ENCODE results near the gene MRPL30. TPM values are rescaled to one million over a fixed set of nuclear protein-coding genes. Genes with fewer than 3 reads are reported as not detected.

MRPL30 gene
- total RNA-seq, 6 experiments from 2014 or later, result 13.3 to 28.2 (median 14.2) TPM

DNA sequence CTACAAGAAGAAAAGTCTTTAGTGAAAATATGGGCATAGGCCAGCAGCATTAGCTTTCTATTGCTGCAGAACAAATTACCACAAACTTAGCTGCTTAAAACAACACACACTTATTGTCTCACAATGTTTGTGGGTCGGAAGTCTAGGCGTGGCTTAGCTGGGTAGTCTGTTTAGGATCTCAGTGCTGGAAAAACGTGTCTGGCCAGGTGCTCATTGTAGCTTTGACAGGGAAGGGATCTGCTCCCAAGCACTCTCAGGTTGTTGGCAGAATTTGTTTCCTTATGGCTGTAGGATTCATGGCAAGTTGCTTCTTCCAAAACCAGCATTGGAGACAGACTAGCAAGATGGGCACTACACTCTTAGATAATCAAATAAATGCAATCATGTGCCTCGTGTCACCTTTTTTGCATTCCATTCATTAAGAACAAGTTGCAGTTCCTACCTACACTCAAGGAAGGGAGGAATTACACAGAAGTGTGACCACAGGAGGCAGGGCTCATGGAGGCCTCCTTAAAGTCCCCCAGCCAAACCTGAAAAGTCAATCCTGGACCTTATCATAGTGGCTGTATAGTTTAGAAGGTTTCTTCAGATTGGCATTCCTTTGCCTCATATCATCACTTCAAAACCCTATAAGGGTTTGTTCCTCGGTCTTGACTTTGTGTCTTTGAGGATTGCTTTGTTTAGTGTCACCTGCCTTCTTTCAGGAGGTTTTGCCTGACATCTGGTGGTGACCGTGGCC, 17.3 kb downstream of the MRPL30 start:
- intact Hi-C loops (cut with DNase I), result no loop called here
- Histone ChIP-seq H3K27me3 (no peaks in the 10 kb centered on the region), H3K27ac (no peak overlapping the region), H3K4me3 (no peak overlapping the region), H3K4me1 (no peaks in the 10 kb centered on the region), H3K36me3 (peaks cover 0 to 34% (median 18%) of the 10 kb centered on the region in 4 donors), H3K9me3 (no peaks in the 10 kb centered on the region)
- 89% methylated on average over 3 of the region's 6 CpGs for WGBS (ENCODE audit: insufficient coverage, low coverage, low lambda C conversion rate, missing lambda C conversion rate)
- ATAC-seq, result no peak
- no peak for DNase-seq
- TF ChIP-seq, protein P1, sequence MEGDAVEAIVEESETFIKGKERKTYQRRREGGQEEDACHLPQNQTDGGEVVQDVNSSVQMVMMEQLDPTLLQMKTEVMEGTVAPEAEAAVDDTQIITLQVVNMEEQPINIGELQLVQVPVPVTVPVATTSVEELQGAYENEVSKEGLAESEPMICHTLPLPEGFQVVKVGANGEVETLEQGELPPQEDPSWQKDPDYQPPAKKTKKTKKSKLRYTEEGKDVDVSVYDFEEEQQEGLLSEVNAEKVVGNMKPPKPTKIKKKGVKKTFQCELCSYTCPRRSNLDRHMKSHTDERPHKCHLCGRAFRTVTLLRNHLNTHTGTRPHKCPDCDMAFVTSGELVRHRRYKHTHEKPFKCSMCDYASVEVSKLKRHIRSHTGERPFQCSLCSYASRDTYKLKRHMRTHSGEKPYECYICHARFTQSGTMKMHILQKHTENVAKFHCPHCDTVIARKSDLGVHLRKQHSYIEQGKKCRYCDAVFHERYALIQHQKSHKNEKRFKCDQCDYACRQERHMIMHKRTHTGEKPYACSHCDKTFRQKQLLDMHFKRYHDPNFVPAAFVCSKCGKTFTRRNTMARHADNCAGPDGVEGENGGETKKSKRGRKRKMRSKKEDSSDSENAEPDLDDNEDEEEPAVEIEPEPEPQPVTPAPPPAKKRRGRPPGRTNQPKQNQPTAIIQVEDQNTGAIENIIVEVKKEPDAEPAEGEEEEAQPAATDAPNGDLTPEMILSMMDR (IDR thresholded peaks at IDR 0.05), result no peak
- no peak for TF ChIP-seq POLR2A (IDR thresholded peaks at IDR 0.05)

DNA sequence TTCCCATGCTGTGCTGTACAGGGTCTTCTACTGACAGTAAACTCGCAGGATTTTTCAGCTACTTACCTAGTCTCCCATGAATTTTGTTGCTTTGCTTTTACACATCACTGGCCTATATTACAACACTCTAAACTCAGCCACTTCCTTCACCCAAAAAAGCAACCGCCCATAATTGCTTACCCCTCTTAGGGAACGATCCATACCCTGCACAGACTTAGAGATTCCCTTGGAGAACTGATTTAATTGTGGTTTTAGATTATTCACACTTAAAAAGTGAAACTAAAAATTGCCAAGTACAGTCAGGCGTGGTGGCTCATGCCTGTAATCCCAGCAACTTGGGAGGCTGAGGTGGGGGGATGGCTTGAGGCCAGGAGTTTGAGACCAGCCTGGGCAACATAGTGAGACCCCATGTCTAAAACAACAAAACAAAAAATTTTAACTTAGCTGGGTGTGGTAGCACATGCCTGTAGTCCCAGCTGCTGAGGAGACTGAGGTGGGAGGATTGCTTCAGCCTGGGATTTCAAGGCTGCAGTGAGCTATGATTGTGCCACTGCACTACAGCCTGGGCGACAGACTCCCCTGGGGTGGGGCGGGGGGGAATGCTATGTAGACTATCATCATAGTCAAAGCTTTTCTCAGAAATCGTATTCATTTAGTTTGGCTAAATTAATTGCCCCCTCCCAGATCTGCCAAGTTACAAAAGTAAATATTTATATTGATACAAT, 19.3 kb downstream of the MRPL30 start:
- intact Hi-C loops (cut with DNase I), result no loop called here
- TF ChIP-seq POLR2A (IDR thresholded peaks at IDR 0.05), result no peak
- TF ChIP-seq, protein P1 (IDR thresholded peaks at IDR 0.05), result no peak
- no peaks in the 10 kb centered on the region for H3K4me1 ChIP-seq
- no peak for ATAC-seq
- no peak for DNase-seq
- H3K4me3 ChIP-seq, result no peak overlapping the region
- no peaks in the 10 kb centered on the region for H3K9me3 ChIP-seq
- WGBS (ENCODE audit: insufficient coverage, low coverage, low lambda C conversion rate, missing lambda C conversion rate), result 70% methylated on average over 7 of the region's 7 CpGs
- H3K27me3 ChIP-seq, result no peaks in the 10 kb centered on the region
- peaks cover 0 to 28% (median 11%) of the 10 kb centered on the region in 4 donors for H3K36me3 ChIP-seq
- no peak overlapping the region for H3K27ac ChIP-seq

DNA sequence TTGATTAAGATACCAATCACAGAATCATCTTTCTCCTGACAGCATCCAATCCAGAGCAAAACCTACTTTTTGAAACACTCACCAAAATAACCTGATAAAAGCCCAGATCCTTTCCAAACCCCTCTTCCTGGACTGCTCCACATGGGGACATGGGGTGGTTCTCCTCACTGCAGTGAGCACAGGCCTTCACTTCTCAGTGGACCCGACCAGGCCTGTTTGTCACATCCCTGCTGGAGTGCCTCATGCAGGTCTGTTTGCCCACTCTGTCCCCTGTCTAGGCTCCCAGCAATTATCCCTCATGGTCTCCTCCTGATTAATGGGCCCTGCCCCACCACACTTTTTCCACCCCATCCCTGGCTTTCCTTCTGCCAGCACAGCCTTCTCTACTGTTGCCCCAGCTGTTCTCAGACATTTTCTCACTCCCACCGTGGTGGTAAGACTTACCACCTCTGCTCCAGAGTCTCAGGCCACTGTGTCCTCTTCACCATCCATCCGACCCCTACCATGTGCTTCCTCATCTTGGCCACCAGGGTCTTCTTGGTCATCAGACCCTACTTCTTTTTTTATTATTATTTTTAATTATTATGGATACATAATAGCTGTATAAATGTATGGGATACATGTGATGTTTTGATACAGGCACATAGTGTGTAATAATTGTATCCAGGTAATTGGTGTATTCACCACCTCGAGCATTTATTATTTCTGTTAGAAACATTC, 21.1 kb downstream of the MRPL30 start:
- no peak for TF ChIP-seq POLR2A (IDR thresholded peaks at IDR 0.05)
- Histone ChIP-seq H3K9me3 (no peaks in the 10 kb centered on the region), H3K27ac (no peak overlapping the region), H3K4me1 (no peaks in the 10 kb centered on the region), H3K4me3 (no peak overlapping the region), H3K27me3 (no peaks in the 10 kb centered on the region), H3K36me3 (peaks cover 0 to 9% (median 2%) of the 10 kb centered on the region in 4 donors)
- DNase-seq, result no peak
- intact Hi-C loops (cut with DNase I), result no loop called here
- ATAC-seq, result no peak
- 93% methylated on average over 4 of the region's 4 CpGs for WGBS (ENCODE audit: insufficient coverage, low coverage, low lambda C conversion rate, missing lambda C conversion rate)

DNA sequence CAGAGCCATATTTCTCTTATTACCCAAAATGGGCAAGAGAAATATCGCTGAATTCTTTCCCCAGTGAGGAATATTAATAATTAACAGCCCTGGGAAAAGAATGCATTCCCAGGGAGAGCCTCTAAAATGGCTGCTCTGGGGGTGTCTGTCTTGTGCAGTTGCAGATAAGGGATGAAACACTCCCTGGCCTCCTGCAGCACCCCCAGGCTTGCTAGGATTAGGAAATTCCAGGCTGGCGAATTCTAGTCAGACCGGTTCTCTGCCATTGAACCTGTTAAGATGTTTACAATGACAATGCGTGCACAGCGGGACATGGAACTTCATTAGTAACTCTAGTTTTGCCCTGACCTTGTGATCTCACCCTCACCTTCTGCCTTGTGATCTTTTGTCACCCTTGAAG, 24.5 kb downstream of the MRPL30 start:
- Histone ChIP-seq H3K9me3 (no peaks in the 10 kb centered on the region), H3K27ac (no peak overlapping the region), H3K36me3 (no peaks in the 10 kb centered on the region), H3K4me1 (no peaks in the 10 kb centered on the region), H3K4me3 (no peak overlapping the region), H3K27me3 (no peaks in the 10 kb centered on the region)
- no peak for DNase-seq
- intact Hi-C loops (cut with DNase I), result no loop called here
- 100% methylated on average over 3 of the region's 5 CpGs for WGBS (ENCODE audit: insufficient coverage, low coverage, low lambda C conversion rate, missing lambda C conversion rate)
- ATAC-seq, result no peak
- no peak for TF ChIP-seq POLR2A (IDR thresholded peaks at IDR 0.05)
- TF ChIP-seq, protein P1 (IDR thresholded peaks at IDR 0.05), result no peak
